ENCODE measurements around the gene DEAF1.

The DEAF1 gene

GRCh38 chr11:641806-642370 lies 53.1 kb downstream of the DEAF1 start:
- H2AFZ ChIP-seq = no peak overlapping the region
- no peaks in the 10 kb centered on the region for H3K27me3 ChIP-seq (ENCODE audit: control insufficient read depth, insufficient read depth, low read length)
- no peak overlapping the region for H3K4me3 ChIP-seq (ENCODE audit: low read depth, low read length)
- H3K9ac ChIP-seq = no peak overlapping the region
- no peaks in the 10 kb centered on the region for H3K4me1 ChIP-seq
- no peaks in the 10 kb centered on the region for H3K79me2 ChIP-seq
- no peak for TF ChIP-seq CTCF (IDR thresholded peaks at IDR 0.05)
- no peaks in the 10 kb centered on the region for H3K9me3 ChIP-seq (ENCODE audit: control insufficient read depth, low read length)
- H3K27ac ChIP-seq = no peak overlapping the region
- no peak overlapping the region for H3K4me2 ChIP-seq (ENCODE audit: low read length)
- no peaks in the 10 kb centered on the region for H3K36me3 ChIP-seq (ENCODE audit: control insufficient read depth, insufficient read depth, low read length)

- Histone ChIP-seq H2AFZ (no peak overlapping the region), H3K36me3 (ENCODE audit: control insufficient read depth, insufficient read depth, low read length) (no peaks in the 10 kb centered on the region), H3K4me2 (ENCODE audit: low read length) (no peak overlapping the region), H3K9ac (no peak overlapping the region), H3K4me1 (no peaks in the 10 kb centered on the region), H3K4me3 (ENCODE audit: low read depth, low read length) (no peak overlapping the region), H3K27me3 (ENCODE audit: control insufficient read depth, insufficient read depth, low read length) (no peaks in the 10 kb centered on the region), H3K9me3 (ENCODE audit: control insufficient read depth, low read length) (no peaks in the 10 kb centered on the region), H3K79me2 (no peaks in the 10 kb centered on the region), H3K27ac (no peak overlapping the region)
- no peak for TF ChIP-seq CTCF (IDR thresholded peaks at IDR 0.05)
These were observed 54.9 kb downstream of the DEAF1 start for GRCh38 chr11:640021-640706.

- Histone ChIP-seq H3K4me3 (ENCODE audit: low read depth, low read length) (no peak overlapping the region), H3K79me2 (no peaks in the 10 kb centered on the region), H3K4me1 (no peaks in the 10 kb centered on the region), H3K36me3 (ENCODE audit: control insufficient read depth, insufficient read depth, low read length) (no peaks in the 10 kb centered on the region), H3K9me3 (ENCODE audit: control insufficient read depth, low read length) (no peaks in the 10 kb centered on the region), H2AFZ (no peak overlapping the region), H3K27ac (no peak overlapping the region), H3K27me3 (ENCODE audit: control insufficient read depth, insufficient read depth, low read length) (no peaks in the 10 kb centered on the region), H3K9ac (no peak overlapping the region), H3K4me2 (ENCODE audit: low read length) (no peak overlapping the region)
- no peak for TF ChIP-seq CTCF (IDR thresholded peaks at IDR 0.05)
These were observed 55.6 kb downstream of the DEAF1 start for GRCh38 chr11:639332-639955.

GRCh38 chr11:638631-639331 lies 56.2 kb downstream of the DEAF1 start:
- no peaks in the 10 kb centered on the region for H3K4me1 ChIP-seq
- no peak overlapping the region for H3K27ac ChIP-seq
- H3K4me2 ChIP-seq (ENCODE audit: low read length) = no peak overlapping the region
- no peaks in the 10 kb centered on the region for H3K27me3 ChIP-seq (ENCODE audit: control insufficient read depth, insufficient read depth, low read length)
- no peaks in the 10 kb centered on the region for H3K79me2 ChIP-seq
- no peaks in the 10 kb centered on the region for H3K36me3 ChIP-seq (ENCODE audit: control insufficient read depth, insufficient read depth, low read length)
- TF ChIP-seq CTCF (IDR thresholded peaks at IDR 0.05) = no peak
- no peaks in the 10 kb centered on the region for H3K9me3 ChIP-seq (ENCODE audit: control insufficient read depth, low read length)
- no peak overlapping the region for H3K9ac ChIP-seq
- H2AFZ ChIP-seq = no peak overlapping the region
- H3K4me3 ChIP-seq (ENCODE audit: low read depth, low read length) = no peak overlapping the region

All from parathyroid adenoma (tissue), 2 donors.